HG03469 (cell line): ENCODE results near the gene CDH23.
"Not testable (repeated sequence)": the region's sequence is repeated elsewhere in the genome, so short reads cannot be mapped to it uniquely, and the experiment has no call there.

Source experiments
- ATAC-seq: cut with Tn5 transposase; IDR thresholded peaks from one replicate; pipeline ENCODE4 v1.9.1; 2021; ENCODE audit warnings: mild to moderate bottlenecking, moderate library complexity, moderate number of reproducible peaks; ENCODE audit not compliant: unreplicated experiment

CDH23 gene

DNA sequence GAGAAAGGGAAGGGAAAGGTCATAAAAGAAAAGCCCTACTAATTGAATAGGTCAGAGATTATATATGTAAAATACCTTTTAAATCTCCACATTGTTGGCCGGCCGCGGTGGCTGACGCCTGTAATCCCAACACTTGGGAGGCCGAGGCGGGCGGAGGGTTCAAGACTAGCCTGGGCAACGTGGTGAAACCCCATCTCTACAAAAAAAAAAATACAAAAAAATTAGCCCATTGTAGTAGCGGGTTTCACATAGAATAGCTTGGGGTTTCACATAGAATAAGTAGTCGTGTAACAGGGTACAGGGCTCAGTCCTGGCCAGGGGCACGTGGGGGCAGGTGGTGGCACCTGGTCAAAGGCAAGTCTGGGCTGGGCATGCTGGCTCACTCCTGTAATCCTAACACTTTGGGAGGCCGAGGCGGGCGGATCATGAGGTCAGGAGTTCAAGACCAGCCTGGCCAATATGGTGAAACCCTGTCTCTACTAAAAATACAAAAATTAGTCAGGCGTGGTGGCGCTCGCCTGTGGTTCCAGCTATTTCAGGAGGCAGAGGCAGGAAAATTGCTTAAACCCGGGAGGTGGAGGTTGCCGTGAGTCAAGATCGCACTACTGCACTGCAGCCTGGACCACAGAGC, 454.9 kb downstream of the CDH23 start:
- ATAC-seq, result not testable (repeated sequence)

DNA sequence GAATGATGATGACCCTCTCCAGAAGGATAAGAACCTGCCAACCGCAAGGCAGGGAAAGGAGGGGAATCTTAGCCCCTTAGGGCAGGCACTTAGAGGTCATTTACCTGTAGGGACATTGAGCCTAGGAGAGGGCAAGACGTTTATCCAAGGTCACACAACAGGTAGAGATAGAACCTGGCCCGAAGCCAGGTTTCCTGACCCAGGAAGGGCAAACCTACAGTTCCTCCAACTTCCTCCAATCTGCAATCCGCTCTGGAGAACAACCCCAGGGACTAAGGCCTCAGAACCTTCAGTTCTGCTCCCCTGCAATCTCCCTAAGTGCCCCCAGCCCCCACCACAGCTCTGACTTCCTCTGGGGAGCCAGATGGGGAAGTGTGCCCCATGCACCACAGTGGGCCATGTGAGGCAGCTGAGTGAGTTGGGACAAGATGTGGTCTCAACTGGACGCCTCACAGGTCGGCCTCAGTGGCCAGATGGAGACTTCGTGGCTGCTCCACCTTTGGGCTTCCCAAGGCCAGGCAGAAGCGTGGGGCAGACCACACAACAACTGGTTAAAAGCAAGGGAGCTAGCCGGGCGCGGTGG, 455.7 kb downstream of the CDH23 start:
- ATAC-seq, result no peak

DNA sequence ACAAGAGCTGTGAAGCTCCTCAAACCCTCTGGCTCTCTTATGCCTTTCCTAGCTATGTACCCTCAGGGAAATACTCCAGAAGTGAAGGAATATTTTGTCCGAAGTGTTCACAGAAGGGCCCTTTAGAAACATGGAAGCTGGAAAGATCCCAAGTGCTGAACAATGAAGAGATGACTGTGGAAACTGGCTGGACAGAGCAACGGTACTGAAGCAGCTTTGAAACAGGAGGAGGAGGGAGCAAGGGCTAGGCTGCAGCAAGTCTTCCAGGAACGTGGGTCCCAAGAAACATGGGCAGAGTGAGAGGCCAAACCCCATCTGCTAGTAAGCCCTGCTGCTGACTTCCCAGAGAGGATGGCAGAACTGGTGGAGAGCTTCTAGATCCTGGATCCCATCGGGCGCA, 457.3 kb downstream of the CDH23 start:
- ATAC-seq, result no peak

DNA sequence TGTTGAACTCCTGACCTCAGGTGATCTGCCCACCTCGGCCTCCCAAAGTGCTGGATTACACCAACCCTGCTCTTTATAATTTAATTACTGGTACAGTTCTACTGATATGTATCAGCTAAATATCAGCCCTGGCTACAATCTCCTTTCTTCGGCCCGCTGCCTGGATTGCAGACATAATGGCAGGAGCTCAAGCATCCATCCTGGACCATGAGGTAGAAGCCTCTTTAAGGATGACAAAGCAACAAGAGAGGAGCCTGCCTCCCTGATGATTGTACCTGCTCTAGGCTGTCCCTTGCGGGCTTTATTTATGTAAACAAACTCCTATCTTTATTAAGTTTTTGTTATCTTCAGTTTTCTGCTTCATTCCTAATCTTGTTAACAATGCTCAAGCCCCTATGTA, 459.9 kb downstream of the CDH23 start:
- ATAC-seq, result no peak

DNA sequence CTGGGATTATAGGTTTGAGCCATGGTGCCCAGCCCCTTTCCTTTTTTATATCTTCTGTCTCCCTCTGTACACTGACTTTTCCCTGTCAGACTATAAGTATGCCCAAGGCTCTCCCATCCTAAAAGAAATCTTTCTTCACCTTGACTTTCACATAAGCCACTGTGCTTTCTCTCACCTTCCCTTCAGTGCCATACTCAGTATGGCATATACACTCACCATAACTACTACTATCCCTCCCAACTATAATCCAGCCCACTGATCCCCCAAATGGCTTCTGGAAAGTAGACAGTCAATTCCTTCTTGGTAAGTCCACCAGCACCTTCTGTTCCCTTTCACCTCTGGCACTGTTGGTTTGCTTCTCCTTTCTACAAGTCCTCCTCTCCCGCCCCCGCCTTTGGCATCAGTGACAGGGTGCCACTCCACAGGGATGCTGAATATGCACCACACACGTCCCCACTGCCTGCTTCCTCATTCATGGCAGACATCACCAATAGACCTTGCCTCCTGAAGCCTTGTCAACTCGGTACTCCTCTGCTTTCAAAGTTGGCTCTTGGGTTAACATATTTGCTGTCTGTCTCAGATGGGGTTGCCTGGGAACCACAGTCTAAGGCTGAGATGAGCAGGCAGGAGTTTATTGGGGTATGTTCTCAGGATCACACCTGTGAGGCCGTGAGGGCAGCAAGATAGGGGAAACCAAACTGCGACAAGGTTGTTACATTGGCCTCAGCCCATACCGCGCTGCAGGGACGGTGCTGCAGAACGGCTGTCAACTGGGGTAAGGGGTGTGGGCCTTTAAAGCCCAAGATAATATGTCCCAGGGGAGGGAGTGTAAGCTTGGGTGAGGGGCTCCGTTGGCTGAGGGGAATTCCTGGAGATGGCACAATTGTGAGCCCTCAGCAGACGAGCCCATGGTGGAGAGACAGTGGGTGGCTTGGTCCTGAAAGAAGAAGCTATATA, 461.5 kb downstream of the CDH23 start:
- no peak for ATAC-seq

DNA sequence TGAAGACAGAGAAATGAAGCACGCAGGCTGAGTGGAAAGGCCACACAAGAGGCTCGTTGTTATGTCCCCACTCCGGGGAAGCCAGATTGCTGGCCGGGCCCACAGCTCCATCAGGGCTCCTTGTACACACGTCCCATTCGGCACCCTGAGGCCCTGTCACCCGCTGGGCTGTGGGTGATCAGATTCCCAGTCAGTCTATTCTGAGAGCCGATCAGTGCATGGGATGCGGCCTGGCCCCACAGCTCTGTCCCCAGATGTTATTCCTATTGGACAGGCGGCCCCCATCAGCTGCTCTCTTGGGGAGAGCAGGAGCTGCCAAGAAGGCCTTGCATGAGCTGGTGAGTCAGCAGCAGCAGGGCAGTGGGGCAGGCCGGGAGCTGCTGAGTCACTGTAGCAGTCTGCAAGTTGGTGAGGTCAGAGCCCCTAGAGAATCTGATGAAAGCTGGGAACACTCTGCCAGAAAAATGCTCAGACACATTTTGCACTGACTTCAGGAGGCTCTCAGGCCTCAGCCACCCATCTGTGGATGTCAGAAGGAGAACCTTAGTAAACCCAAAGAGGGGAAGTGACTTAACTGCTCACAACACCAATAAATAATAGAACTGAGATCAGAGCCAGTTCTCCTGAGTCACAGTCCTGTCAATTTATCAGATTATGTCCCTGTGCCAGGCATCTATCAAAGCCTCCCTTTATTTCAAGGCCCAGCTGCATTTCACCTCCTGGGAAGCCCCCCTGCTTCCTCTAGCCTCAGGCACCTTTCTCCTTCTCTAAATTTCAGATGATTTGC, 463.7 kb downstream of the CDH23 start:
- no peak for ATAC-seq

DNA sequence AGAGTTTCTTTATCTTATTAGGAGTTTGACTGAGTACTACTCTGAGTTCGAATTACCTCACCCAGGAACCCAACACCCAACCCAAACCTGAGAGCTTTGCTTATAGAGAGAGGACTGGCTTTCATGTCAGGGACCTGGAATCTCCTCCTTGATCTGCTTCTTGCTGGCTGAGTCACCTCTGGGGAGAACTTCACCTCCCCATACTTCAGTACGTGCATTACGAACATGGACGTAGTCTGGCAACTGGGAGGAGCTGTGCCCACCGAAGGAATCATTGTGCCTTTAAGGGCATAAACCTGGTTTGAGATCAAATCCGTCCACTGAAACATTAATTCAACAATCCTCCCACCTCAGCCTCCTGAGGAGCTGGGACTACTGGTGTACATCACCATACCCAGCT, 466.5 kb downstream of the CDH23 start:
- ATAC-seq, result no peak

DNA sequence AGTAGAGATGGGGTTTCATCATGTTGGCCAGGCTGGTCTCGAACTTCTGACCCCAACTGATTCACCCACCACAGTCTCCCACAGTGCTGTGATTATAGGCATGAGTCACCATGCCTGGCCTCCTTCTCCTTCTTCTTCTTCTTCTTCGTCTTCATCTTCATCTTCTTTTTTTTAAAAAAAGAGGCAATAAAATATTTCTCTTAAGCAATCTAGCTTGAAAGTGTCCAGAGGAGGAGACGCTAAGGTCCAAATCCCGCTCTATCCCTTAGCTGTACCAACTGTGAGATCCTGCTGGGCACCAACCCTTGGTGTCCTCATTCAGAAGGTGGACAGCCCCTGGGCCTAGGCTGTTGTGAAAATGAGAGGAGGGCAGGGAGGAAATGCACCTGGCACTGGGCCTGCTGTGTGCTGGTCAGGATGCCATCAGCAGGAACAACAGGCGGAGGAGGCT, 468.2 kb downstream of the CDH23 start:
- ATAC-seq, result no peak
